Measurements from ENCODE around the gene PRSS23. TPM values are rescaled to one million over a fixed set of nuclear protein-coding genes. Genes with fewer than 3 reads are reported as not detected.

PRSS23 gene
- total RNA-seq, 1 donor from 2014 or later: 40.3 TPM

DNA sequence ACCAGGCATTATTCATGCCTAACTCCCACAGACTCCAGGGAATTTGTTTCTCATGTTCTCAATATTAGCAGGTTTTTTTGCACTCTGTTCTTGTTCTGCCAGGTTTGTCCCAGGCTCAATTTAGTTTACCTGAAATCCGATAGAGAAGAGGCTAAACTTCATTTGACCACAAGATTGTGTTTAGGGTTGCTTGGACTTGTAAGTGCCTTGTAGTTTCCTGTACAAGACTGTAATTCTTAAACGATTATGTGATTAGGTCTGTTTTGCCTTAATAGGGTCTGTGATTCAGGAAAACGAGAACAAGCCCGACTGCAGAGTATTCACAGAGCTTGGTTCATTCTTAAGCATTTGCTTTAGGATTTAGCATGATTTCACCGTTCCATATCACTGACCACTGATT, 1.8 kb downstream of the PRSS23 start:
- H3K36me3 ChIP-seq: no peaks in the 10 kb centered on the region
- peak overlapping the region; percentile 69 for H3K27ac ChIP-seq
- DNase-seq (no peak), ATAC-seq (no peak)
- H3K4me1 ChIP-seq: peaks cover 43% of the 10 kb centered on the region
- intact Hi-C loops (cut with DNase I): no loop called here
- H3K9me3 ChIP-seq: no peaks in the 10 kb centered on the region
- peaks cover 5% of the 10 kb centered on the region for H3K27me3 ChIP-seq (ENCODE audit: low read depth)
- TF ChIP-seq, protein P1, sequence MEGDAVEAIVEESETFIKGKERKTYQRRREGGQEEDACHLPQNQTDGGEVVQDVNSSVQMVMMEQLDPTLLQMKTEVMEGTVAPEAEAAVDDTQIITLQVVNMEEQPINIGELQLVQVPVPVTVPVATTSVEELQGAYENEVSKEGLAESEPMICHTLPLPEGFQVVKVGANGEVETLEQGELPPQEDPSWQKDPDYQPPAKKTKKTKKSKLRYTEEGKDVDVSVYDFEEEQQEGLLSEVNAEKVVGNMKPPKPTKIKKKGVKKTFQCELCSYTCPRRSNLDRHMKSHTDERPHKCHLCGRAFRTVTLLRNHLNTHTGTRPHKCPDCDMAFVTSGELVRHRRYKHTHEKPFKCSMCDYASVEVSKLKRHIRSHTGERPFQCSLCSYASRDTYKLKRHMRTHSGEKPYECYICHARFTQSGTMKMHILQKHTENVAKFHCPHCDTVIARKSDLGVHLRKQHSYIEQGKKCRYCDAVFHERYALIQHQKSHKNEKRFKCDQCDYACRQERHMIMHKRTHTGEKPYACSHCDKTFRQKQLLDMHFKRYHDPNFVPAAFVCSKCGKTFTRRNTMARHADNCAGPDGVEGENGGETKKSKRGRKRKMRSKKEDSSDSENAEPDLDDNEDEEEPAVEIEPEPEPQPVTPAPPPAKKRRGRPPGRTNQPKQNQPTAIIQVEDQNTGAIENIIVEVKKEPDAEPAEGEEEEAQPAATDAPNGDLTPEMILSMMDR (IDR thresholded peaks at IDR 0.05): no peak
- peak overlapping the region; percentile 61 for H3K4me3 ChIP-seq

DNA sequence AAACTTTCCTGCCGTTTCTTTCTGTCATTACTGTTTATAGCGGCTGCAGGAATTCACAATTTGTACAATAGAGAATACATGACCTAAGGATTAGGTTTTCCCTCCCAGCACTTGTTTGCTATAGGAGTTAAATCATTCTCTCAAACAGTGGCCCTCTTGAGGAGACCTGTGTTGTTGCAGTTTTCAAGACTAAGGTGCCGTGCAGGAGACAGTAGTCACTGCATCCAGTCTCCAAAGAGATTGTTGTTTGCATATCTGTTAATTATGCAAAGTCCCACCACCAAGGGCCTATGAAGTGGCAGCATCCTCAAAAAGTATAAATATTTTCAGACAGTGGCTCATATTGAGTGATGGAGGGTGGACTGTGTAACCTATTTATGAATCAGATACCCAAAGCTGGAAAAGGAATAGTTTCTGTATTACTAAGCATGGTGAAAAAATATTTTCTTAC, 2.3 kb downstream of the PRSS23 start:
- Histone ChIP-seq H3K9me3 (no peaks in the 10 kb centered on the region), H3K4me3 (peak overlapping the region; percentile 61), H3K4me1 (peaks cover 46% of the 10 kb centered on the region), H3K27ac (no peak overlapping the region), H3K27me3 (ENCODE audit: low read depth) (peaks cover 5% of the 10 kb centered on the region), H3K36me3 (no peaks in the 10 kb centered on the region)
- DNase-seq (no peak), ATAC-seq (no peak)
- TF ChIP-seq, protein P1 (IDR thresholded peaks at IDR 0.05): peak; percentile 43
- intact Hi-C loops (cut with DNase I): no loop called here

DNA sequence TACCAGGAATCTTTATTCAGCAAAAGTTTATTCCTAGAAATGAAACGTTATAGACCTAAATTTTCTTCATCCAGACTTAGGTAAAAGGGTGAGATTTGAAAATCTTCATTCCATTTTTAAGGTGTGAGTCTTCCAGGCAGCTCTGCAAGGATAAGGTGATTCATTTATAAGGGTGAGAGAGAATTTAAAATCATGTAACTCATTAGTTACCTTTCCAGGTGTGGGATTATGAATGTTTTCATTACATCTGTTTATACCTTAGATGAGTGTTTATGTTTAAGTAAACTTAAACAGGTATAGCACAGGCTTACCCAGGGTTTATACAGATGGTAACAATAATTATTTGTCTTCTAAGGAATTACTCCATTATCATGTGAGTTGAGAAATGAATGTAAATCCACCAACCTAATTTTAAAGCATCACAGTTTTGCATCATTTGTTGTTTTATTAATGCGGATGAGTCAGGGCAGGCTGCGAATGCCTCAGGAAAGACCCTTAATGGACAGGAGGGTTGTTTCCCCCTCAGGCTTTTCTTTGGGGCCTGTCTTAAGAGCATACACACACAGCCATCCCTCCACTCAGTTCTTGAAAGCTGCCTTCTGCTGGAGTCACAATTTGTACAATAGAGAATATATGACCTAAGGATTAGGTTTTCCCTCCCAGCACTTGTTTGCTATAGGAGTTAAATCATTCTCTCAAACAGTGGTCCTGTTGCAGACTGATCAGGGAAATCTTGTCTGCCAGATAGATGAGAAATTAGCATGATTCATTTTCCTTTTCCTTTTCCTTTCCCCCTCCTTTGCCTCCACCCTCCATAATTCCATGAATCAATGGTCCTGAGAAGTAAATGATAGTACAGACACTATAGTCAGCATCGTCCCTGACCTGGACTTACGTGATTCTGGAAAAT, 3.0 kb downstream of the PRSS23 start:
- Histone ChIP-seq H3K27me3 (ENCODE audit: low read depth) (peaks cover 5% of the 10 kb centered on the region), H3K4me3 (peak overlapping the region; percentile 61), H3K27ac (no peak overlapping the region), H3K4me1 (peaks cover 48% of the 10 kb centered on the region), H3K9me3 (no peaks in the 10 kb centered on the region), H3K36me3 (no peaks in the 10 kb centered on the region)
- TF ChIP-seq, protein P1 (IDR thresholded peaks at IDR 0.05): no peak
- intact Hi-C loops (cut with DNase I): no loop called here
- ATAC-seq (no peak), DNase-seq (no peak)

DNA sequence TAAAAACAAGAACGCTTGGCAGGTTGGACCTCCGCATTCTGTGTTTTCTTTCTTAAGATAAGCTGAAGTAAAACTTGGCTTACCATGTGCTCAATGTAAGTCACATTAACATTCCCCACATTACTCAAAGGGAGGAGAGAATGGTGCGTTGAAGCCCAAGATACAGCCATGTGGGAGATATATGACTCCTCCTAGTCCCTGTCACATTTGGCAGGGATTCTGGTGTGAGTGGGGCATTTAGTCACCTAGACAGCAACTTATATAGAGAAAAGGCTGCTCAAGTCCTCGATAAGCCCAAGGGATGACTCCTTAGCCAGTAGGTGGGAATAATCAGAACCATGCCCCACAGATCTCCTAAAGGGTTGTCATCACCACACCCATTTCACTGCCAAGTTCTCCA, 4.6 kb downstream of the PRSS23 start:
- intact Hi-C loops (cut with DNase I): no loop called here
- no peaks in the 10 kb centered on the region for H3K36me3 ChIP-seq
- DNase-seq: no peak

DNA sequence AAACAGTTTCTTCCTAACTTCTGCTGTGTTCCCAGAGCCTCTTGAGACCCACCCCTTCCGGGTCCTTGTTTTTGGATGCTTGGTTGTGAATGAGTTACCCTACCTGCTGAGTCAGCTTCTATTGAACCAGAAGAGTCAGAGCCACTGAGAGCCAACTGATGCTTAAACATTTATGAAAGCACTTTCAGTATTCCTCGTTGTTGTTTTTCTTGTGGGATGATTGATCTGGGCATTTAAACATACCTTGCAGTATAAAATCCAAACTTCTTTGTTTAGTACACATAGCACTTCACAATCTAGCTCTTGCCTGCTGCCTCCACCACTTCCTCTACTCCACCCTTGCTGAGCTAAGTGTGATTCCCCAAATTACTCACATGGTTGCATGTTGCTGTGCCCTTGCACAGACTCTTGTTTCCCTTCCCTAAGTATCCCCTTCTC, 5.5 kb downstream of the PRSS23 start:
- Histone ChIP-seq H3K4me3 (no peak overlapping the region), H3K27ac (peak overlapping the region; percentile 48), H3K4me1 (peaks cover 42% of the 10 kb centered on the region), H3K9me3 (no peaks in the 10 kb centered on the region), H3K27me3 (ENCODE audit: low read depth) (peaks cover 5% of the 10 kb centered on the region), H3K36me3 (no peaks in the 10 kb centered on the region)
- TF ChIP-seq, protein P1 (IDR thresholded peaks at IDR 0.05): no peak
- intact Hi-C loops (cut with DNase I): no loop called here
- ATAC-seq (peak; percentile 62 to 64), DNase-seq (no peak)

More for the DNA sequence above, 4.6 kb downstream of the PRSS23 start:
- Histone ChIP-seq H3K4me1 (peaks cover 43% of the 10 kb centered on the region), H3K4me3 (no peak overlapping the region), H3K27ac (peak overlapping the region; percentile 48), H3K9me3 (no peaks in the 10 kb centered on the region), H3K27me3 (ENCODE audit: low read depth) (peaks cover 5% of the 10 kb centered on the region)
- ATAC-seq: no peak
- TF ChIP-seq, protein P1 (IDR thresholded peaks at IDR 0.05): no peak

Data from lower lobe of right lung (tissue), 2 donors.